HFF-Myc (cell line): ENCODE results near the gene DAPP1.

Experiments
- DNase-seq: peaks from one replicate; pipeline ENCODE4 v3.0.0-alpha.2; 2011; ENCODE audit warnings: low read depth; ENCODE audit errors: extremely low read depth
- H3K4me3 ChIP-seq: replicated peaks from 2 replicates; pipeline ENCODE4 v1.5.1; 2011; ENCODE audit warnings: low read depth, mild to moderate bottlenecking, control low read depth, low read length
- CTCF ChIP-seq: IDR thresholded peaks from 2 replicates; pipeline ENCODE4 v1.5.1; 2012; ENCODE audit warnings: mild to moderate bottlenecking, low read depth, low read length, control low read depth; ENCODE audit errors: missing control alignments

DAPP1 gene

GRCh38 chr4:99843413-99843812, 26.8 kb downstream of the DAPP1 start:
- TF ChIP-seq CTCF = no peak
- H3K4me3 ChIP-seq = no peak overlapping the region
- DNase-seq = no peak

- no peak overlapping the region for H3K4me3 ChIP-seq
- no peak for TF ChIP-seq CTCF
- DNase-seq = no peak
These were observed 27.4 kb downstream of the DAPP1 start for GRCh38 chr4:99844048-99844447.

GRCh38 chr4:99845179-99845578, 28.6 kb downstream of the DAPP1 start:
- no peak for DNase-seq
- no peak for TF ChIP-seq CTCF
- H3K4me3 ChIP-seq = no peak overlapping the region

- no peak overlapping the region for H3K4me3 ChIP-seq
- DNase-seq = no peak
- no peak for TF ChIP-seq CTCF
These were observed 29.3 kb downstream of the DAPP1 start for GRCh38 chr4:99845708-99846469.

- no peak overlapping the region for H3K4me3 ChIP-seq
- DNase-seq = no peak
- no peak for TF ChIP-seq CTCF
These were observed 30.3 kb downstream of the DAPP1 start for GRCh38 chr4:99846891-99847290.

GRCh38 chr4:99847362-99847976, 30.8 kb downstream of the DAPP1 start:
- TF ChIP-seq CTCF = no peak
- H3K4me3 ChIP-seq = no peak overlapping the region
- DNase-seq = no peak

- no peak overlapping the region for H3K4me3 ChIP-seq
- no peak for TF ChIP-seq CTCF
- DNase-seq = no peak
These were observed 32.0 kb downstream of the DAPP1 start for GRCh38 chr4:99848591-99849001.
